ENCODE results near the gene GRB2.

Gene GRB2

GRCh38 chr17:75394332-75394918, 11.1 kb downstream of the GRB2 start:
- TF ChIP-seq CTCF (conservative IDR thresholded peaks at IDR 0.05; ENCODE audit: low read depth, low read length) = no peak
- H3K4me3 ChIP-seq (ENCODE audit: low read depth, low read length) = peak overlapping the region; percentile 91
- DNase-seq (ENCODE audit: low read depth) = no peak

GRCh38 chr17:75393523-75394331, 11.8 kb downstream of the GRB2 start:
- no peak for TF ChIP-seq CTCF (conservative IDR thresholded peaks at IDR 0.05; ENCODE audit: low read depth, low read length)
- peak overlapping the region; percentile 91 for H3K4me3 ChIP-seq (ENCODE audit: low read depth, low read length)
- peak; percentile 99 for DNase-seq (ENCODE audit: low read depth)

- peak overlapping the region; percentile 91 for H3K4me3 ChIP-seq (ENCODE audit: low read depth, low read length)
- no peak for TF ChIP-seq CTCF (conservative IDR thresholded peaks at IDR 0.05; ENCODE audit: low read depth, low read length)
- peak; percentile 10 for DNase-seq (ENCODE audit: low read depth)
Observed at GRCh38 chr17:75392559-75392958, 12.9 kb downstream of the GRB2 start.

- H3K4me3 ChIP-seq (ENCODE audit: low read depth, low read length) = no peak overlapping the region
- peak; percentile 12 for DNase-seq (ENCODE audit: low read depth)
- no peak for TF ChIP-seq CTCF (conservative IDR thresholded peaks at IDR 0.05; ENCODE audit: low read depth, low read length)
Observed at GRCh38 chr17:75390982-75391381, 14.5 kb downstream of the GRB2 start.

- no peak for DNase-seq (ENCODE audit: low read depth)
- no peak for TF ChIP-seq CTCF (conservative IDR thresholded peaks at IDR 0.05; ENCODE audit: low read depth, low read length)
- H3K4me3 ChIP-seq (ENCODE audit: low read depth, low read length) = no peak overlapping the region
Observed at GRCh38 chr17:75388476-75389030, 16.9 kb downstream of the GRB2 start.

- TF ChIP-seq CTCF (conservative IDR thresholded peaks at IDR 0.05; ENCODE audit: low read depth, low read length) = no peak
- no peak for DNase-seq (ENCODE audit: low read depth)
- no peak overlapping the region for H3K4me3 ChIP-seq (ENCODE audit: low read depth, low read length)
Observed at GRCh38 chr17:75387771-75388170, 17.7 kb downstream of the GRB2 start.

All from choroid plexus epithelial cell (primary cell).